ENCODE data around the gene OVCA2.

- no peak for TF ChIP-seq POLR2A (IDR thresholded peaks at IDR 0.05)
- TF ChIP-seq, protein P1, sequence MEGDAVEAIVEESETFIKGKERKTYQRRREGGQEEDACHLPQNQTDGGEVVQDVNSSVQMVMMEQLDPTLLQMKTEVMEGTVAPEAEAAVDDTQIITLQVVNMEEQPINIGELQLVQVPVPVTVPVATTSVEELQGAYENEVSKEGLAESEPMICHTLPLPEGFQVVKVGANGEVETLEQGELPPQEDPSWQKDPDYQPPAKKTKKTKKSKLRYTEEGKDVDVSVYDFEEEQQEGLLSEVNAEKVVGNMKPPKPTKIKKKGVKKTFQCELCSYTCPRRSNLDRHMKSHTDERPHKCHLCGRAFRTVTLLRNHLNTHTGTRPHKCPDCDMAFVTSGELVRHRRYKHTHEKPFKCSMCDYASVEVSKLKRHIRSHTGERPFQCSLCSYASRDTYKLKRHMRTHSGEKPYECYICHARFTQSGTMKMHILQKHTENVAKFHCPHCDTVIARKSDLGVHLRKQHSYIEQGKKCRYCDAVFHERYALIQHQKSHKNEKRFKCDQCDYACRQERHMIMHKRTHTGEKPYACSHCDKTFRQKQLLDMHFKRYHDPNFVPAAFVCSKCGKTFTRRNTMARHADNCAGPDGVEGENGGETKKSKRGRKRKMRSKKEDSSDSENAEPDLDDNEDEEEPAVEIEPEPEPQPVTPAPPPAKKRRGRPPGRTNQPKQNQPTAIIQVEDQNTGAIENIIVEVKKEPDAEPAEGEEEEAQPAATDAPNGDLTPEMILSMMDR (IDR thresholded peaks at IDR 0.05), result no peak
Observed at GRCh38 chr17:2008332-2009126, 33.3 kb upstream of the OVCA2 start.

Measured in upper lobe of left lung (tissue), 4 donors.